ENCODE data around the gene LBHD2. TPM values are rescaled to one million over a fixed set of nuclear protein-coding genes. Genes with fewer than 3 reads are reported as not detected.
"Not testable (repeated sequence)": the region's sequence is repeated elsewhere in the genome, so short reads cannot be mapped to it uniquely, and the experiment has no call there.

Gene LBHD2
- polyA plus RNA-seq, 1 donor from 2014 or later = not detected

- Mint-ChIP-seq H3K4me1 (peaks cover 9 to 18% (median 14%) of the 10 kb centered on the region in 3 donors), H3K9me3 (no peaks in the 10 kb centered on the region), H3K36me3 (no peaks in the 10 kb centered on the region), H3K27me3 (no peaks in the 10 kb centered on the region), H3K4me3 (peak overlapping the region in 1 of 4 donors; percentile 22), H3K27ac (no peak overlapping the region)
Observed at GRCh38 chr14:103112400-103113243, 28.6 kb downstream of the LBHD2 start.

- H3K36me3 Mint-ChIP-seq = no peaks in the 10 kb centered on the region
- H3K4me1 Mint-ChIP-seq = peaks cover 9 to 18% (median 14%) of the 10 kb centered on the region in 3 donors
- no peak overlapping the region for H3K27ac Mint-ChIP-seq
- no peaks in the 10 kb centered on the region for H3K9me3 Mint-ChIP-seq
- H3K27me3 Mint-ChIP-seq = no peaks in the 10 kb centered on the region
- peak overlapping the region in 1 of 4 donors; percentile 22 for H3K4me3 Mint-ChIP-seq
Observed at GRCh38 chr14:103113303-103113702, 29.3 kb downstream of the LBHD2 start.

- Mint-ChIP-seq H3K27me3 (no peaks in the 10 kb centered on the region), H3K9me3 (no peaks in the 10 kb centered on the region), H3K27ac (peak overlapping the region in 1 of 3 donors; percentile 59), H3K36me3 (no peaks in the 10 kb centered on the region), H3K4me1 (peaks cover 9 to 18% (median 14%) of the 10 kb centered on the region in 3 donors), H3K4me3 (no peak overlapping the region)
Observed at GRCh38 chr14:103113774-103114173, 29.8 kb downstream of the LBHD2 start.

- H3K27me3 Mint-ChIP-seq, H3K36me3 Mint-ChIP-seq, H3K9me3 Mint-ChIP-seq, H3K27ac Mint-ChIP-seq: not testable (repeated sequence)
- peaks cover 9 to 18% (median 14%) of the 10 kb centered on the region in 3 donors for H3K4me1 Mint-ChIP-seq
- peak overlapping the region; percentile 8 to 78 (median 74) for H3K4me3 Mint-ChIP-seq
Observed at GRCh38 chr14:103115086-103115679, 31.2 kb downstream of the LBHD2 start.

- Mint-ChIP-seq H3K36me3 (peaks cover 2% of the 10 kb centered on the region), H3K27me3 (peaks cover 2% of the 10 kb centered on the region), H3K9me3 (no peaks in the 10 kb centered on the region), H3K27ac (peak overlapping the region in 1 of 3 donors; percentile 72), H3K4me1 (peaks cover 7 to 16% (median 15%) of the 10 kb centered on the region in 3 donors), H3K4me3 (peak overlapping the region in 2 of 4 donors; percentile 12 to 40)
Observed at GRCh38 chr14:103115845-103116572, 32.0 kb downstream of the LBHD2 start.

- H3K36me3 Mint-ChIP-seq = peaks cover 2% of the 10 kb centered on the region
- H3K27ac Mint-ChIP-seq = no peak overlapping the region
- H3K9me3 Mint-ChIP-seq = no peaks in the 10 kb centered on the region
- H3K27me3 Mint-ChIP-seq = peaks cover 4% of the 10 kb centered on the region
- H3K4me1 Mint-ChIP-seq = peaks cover 4 to 15% (median 15%) of the 10 kb centered on the region in 3 donors
- peak overlapping the region in 1 of 4 donors; percentile 45 for H3K4me3 Mint-ChIP-seq
Observed at GRCh38 chr14:103116636-103117035, 32.6 kb downstream of the LBHD2 start.

GRCh38 chr14:103117499-103117898 lies 33.5 kb downstream of the LBHD2 start:
- not testable (repeated sequence) for H3K4me3 Mint-ChIP-seq, H3K9me3 Mint-ChIP-seq, H3K27ac Mint-ChIP-seq, H3K27me3 Mint-ChIP-seq, H3K36me3 Mint-ChIP-seq
- H3K4me1 Mint-ChIP-seq = peaks cover 7 to 15% (median 13%) of the 10 kb centered on the region in 3 donors

- Mint-ChIP-seq H3K4me3 (no peak overlapping the region), H3K27ac (no peak overlapping the region), H3K27me3 (peaks cover 11% of the 10 kb centered on the region), H3K9me3 (no peaks in the 10 kb centered on the region), H3K36me3 (peaks cover 2% of the 10 kb centered on the region), H3K4me1 (peaks cover 7 to 15% (median 13%) of the 10 kb centered on the region in 3 donors)
Observed at GRCh38 chr14:103118018-103118662, 34.1 kb downstream of the LBHD2 start.

- H3K4me3 Mint-ChIP-seq = no peak overlapping the region
- peaks cover 7 to 15% (median 13%) of the 10 kb centered on the region in 3 donors for H3K4me1 Mint-ChIP-seq
- H3K9me3 Mint-ChIP-seq = no peaks in the 10 kb centered on the region
- peaks cover 11% of the 10 kb centered on the region for H3K27me3 Mint-ChIP-seq
- H3K27ac Mint-ChIP-seq = no peak overlapping the region
- H3K36me3 Mint-ChIP-seq = peaks cover 2% of the 10 kb centered on the region
Observed at GRCh38 chr14:103118663-103119404, 34.8 kb downstream of the LBHD2 start.

GRCh38 chr14:103119527-103119926 lies 35.5 kb downstream of the LBHD2 start:
- H3K9me3 Mint-ChIP-seq, H3K4me3 Mint-ChIP-seq, H3K36me3 Mint-ChIP-seq, H3K27ac Mint-ChIP-seq: not testable (repeated sequence)
- Mint-ChIP-seq H3K27me3 (peaks cover 16% of the 10 kb centered on the region), H3K4me1 (peaks cover 7 to 15% (median 10%) of the 10 kb centered on the region in 3 donors)

- peaks cover 16% of the 10 kb centered on the region for H3K27me3 Mint-ChIP-seq
- no peak overlapping the region for H3K27ac Mint-ChIP-seq
- H3K36me3 Mint-ChIP-seq = peaks cover 2% of the 10 kb centered on the region
- H3K9me3 Mint-ChIP-seq = no peaks in the 10 kb centered on the region
- H3K4me3 Mint-ChIP-seq = no peak overlapping the region
- H3K4me1 Mint-ChIP-seq = peaks cover 3 to 5% (median 4%) of the 10 kb centered on the region in 3 donors
Observed at GRCh38 chr14:103121121-103121845, 37.3 kb downstream of the LBHD2 start.

GRCh38 chr14:103121846-103122584 lies 38.0 kb downstream of the LBHD2 start:
- Mint-ChIP-seq H3K36me3 (peaks cover 2% of the 10 kb centered on the region), H3K9me3 (no peaks in the 10 kb centered on the region), H3K4me3 (peak overlapping the region in 3 of 4 donors; percentile 8 to 82 (median 28)), H3K27me3 (peaks cover 16% of the 10 kb centered on the region), H3K4me1 (peaks cover 3 to 5% (median 4%) of the 10 kb centered on the region in 3 donors), H3K27ac (no peak overlapping the region)

- Mint-ChIP-seq H3K36me3 (peaks cover 2% of the 10 kb centered on the region), H3K4me3 (peak overlapping the region in 3 of 4 donors; percentile 8 to 82 (median 65)), H3K4me1 (peaks cover 3 to 5% (median 4%) of the 10 kb centered on the region in 3 donors), H3K27ac (no peak overlapping the region), H3K9me3 (no peaks in the 10 kb centered on the region), H3K27me3 (peaks cover 16% of the 10 kb centered on the region)
Observed at GRCh38 chr14:103122585-103122946, 38.6 kb downstream of the LBHD2 start.
